MCF 10A (cell line): ENCODE data around the gene WBP1L. TPM values are rescaled to one million over a fixed set of nuclear protein-coding genes. Genes with fewer than 3 reads are reported as not detected.

Experiments used
- BruUV-seq: library from RNA; stranded (reverse); fragments of 400-500 nt; replicated peaks from 2 replicates; lab custom pipeline; 2021; lab: Mats Ljungman, UMichigan
- CTCF ChIA-PET: fragments of 300-600 bp; sonication (Branson Sonifier 250); formaldehyde crosslinking; extraction: SDS; loops from one replicate; lab custom pipeline; 2021; ENCODE audit warnings: antibody characterized with exemption, inconsistent platforms; lab: Yijun Ruan, JAX
- POLR2A ChIA-PET: fragments of 300-600, 350-650 bp; sonication (Branson Sonifier 250); formaldehyde crosslinking; extraction: SDS; loops from one replicate; lab custom pipeline; 2020; ENCODE audit warnings: antibody characterized with exemption, inconsistent platforms; lab: Yijun Ruan, JAX
- DNase-seq: peaks from one replicate; pipeline ENCODE4 v3.0.0-alpha.2; 2018; ENCODE audit not compliant: unreplicated experiment
- H3K27ac Mint-ChIP-seq: one replicate; pipeline ENCODE4 v1.8.0; 2022; ENCODE audit warnings: mild to moderate bottlenecking, low read depth, mixed read lengths; ENCODE audit not compliant: unreplicated experiment
- H3K27me3 Mint-ChIP-seq: one replicate; pipeline ENCODE4 v1.8.0; 2022; ENCODE audit warnings: mixed read lengths; ENCODE audit not compliant: insufficient read depth, unreplicated experiment
- H3K36me3 Mint-ChIP-seq: one replicate; pipeline ENCODE4 v1.8.0; 2022; ENCODE audit warnings: mild to moderate bottlenecking, moderate library complexity, mixed read lengths; ENCODE audit not compliant: insufficient read depth, unreplicated experiment
- H3K4me1 Mint-ChIP-seq: one replicate; pipeline ENCODE4 v1.8.0; 2022; ENCODE audit warnings: mixed read lengths; ENCODE audit not compliant: insufficient read depth, unreplicated experiment
- H3K4me3 Mint-ChIP-seq: one replicate; pipeline ENCODE4 v1.8.0; 2022; ENCODE audit warnings: mild to moderate bottlenecking, moderate library complexity, mixed read lengths; ENCODE audit not compliant: unreplicated experiment
- H3K9me3 Mint-ChIP-seq: one replicate; pipeline ENCODE4 v1.8.0; 2022; ENCODE audit warnings: mixed read lengths; ENCODE audit not compliant: unreplicated experiment
- intact Hi-C: fragments of 100-400 bp; cut with micrococcal nuclease; formaldehyde crosslinking; loops from 2 replicates; pipeline ENCODE4 v1.14.1; 2022
- total RNA-seq: library from RNA; stranded (reverse); gene quantifications from 2 replicates; pipeline ENCODE4 v1.2.3, GENCODE V29; 2022
- TF ChIP-seq, protein P1 (sequence below): fragments of 200-600 bp; IDR thresholded peaks from one replicate; pipeline ENCODE4 v1.8.0; 2022; ENCODE audit warnings: antibody characterized with exemption, mild to moderate bottlenecking; ENCODE audit not compliant: unreplicated experiment

WBP1L gene
- total RNA-seq, 1 experiment from 2014 or later: 19.8 TPM

DNA sequence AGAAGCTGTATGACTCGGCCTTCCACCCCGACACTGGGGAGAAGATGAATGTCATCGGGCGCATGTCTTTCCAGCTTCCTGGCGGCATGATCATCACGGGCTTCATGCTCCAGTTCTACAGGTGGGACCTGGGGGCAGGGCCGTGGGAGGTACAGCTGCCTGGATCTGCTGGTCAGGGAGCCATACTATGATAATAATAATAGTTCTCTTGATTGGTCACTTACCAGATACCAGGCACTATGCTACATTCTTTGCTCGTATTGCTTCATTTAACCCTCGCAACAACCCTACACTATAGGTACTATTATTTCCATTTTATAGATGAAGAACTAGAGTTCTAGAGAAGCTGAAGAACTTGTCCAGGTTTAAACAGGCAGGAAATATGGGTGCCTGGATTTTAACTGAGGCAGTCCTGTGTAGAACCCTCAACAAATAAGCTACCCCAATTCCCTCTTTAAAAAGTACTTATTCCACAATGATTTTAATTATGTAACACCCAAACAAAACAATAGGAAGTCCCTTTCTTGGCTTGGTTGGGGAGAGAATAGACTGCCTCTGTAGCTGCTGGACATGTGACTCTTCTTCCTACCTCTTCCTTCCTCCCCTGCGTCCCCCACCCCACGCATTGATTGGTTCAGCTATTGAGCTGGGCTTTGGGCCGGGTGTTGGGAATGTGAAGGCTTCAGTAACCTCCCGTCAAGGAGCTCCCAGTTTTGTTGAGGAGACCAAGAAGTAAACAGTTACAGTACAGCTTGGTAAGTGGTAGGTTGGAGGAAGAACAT lies 16.5 kb upstream of the WBP1L start:
- TF ChIP-seq, protein P1, sequence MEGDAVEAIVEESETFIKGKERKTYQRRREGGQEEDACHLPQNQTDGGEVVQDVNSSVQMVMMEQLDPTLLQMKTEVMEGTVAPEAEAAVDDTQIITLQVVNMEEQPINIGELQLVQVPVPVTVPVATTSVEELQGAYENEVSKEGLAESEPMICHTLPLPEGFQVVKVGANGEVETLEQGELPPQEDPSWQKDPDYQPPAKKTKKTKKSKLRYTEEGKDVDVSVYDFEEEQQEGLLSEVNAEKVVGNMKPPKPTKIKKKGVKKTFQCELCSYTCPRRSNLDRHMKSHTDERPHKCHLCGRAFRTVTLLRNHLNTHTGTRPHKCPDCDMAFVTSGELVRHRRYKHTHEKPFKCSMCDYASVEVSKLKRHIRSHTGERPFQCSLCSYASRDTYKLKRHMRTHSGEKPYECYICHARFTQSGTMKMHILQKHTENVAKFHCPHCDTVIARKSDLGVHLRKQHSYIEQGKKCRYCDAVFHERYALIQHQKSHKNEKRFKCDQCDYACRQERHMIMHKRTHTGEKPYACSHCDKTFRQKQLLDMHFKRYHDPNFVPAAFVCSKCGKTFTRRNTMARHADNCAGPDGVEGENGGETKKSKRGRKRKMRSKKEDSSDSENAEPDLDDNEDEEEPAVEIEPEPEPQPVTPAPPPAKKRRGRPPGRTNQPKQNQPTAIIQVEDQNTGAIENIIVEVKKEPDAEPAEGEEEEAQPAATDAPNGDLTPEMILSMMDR: no peak
- DNase-seq: no peak
- Mint-ChIP-seq H3K4me1 (peaks cover 7% of the 10 kb centered on the region), H3K9me3 (no peaks in the 10 kb centered on the region), H3K4me3 (no peak overlapping the region), H3K27ac (peak overlapping the region; percentile 43), H3K27me3 (no peaks in the 10 kb centered on the region), H3K36me3 (peaks cover 10% of the 10 kb centered on the region)
- ChIA-PET CTCF (interaction anchor here (0.6 to 4.5 kb wide), 9 partner anchors 7 to 175 kb away, joined by 3 to 48 read pairs (median 3); no protein-coding TSS in a partner anchor), POLR2A (interaction anchor here (1.0 to 3.2 kb wide), 3 partner anchors 12 to 50 kb away, joined by 3 to 13 read pairs (median 3); partner anchors contain the start of genes ARL3 and SFXN2)
- intact Hi-C loops: loop anchor here (5.0 kb wide), 1 partner anchor 515 kb away; no protein-coding TSS in a partner anchor
- no TSS peak for BruUV-seq

DNA sequence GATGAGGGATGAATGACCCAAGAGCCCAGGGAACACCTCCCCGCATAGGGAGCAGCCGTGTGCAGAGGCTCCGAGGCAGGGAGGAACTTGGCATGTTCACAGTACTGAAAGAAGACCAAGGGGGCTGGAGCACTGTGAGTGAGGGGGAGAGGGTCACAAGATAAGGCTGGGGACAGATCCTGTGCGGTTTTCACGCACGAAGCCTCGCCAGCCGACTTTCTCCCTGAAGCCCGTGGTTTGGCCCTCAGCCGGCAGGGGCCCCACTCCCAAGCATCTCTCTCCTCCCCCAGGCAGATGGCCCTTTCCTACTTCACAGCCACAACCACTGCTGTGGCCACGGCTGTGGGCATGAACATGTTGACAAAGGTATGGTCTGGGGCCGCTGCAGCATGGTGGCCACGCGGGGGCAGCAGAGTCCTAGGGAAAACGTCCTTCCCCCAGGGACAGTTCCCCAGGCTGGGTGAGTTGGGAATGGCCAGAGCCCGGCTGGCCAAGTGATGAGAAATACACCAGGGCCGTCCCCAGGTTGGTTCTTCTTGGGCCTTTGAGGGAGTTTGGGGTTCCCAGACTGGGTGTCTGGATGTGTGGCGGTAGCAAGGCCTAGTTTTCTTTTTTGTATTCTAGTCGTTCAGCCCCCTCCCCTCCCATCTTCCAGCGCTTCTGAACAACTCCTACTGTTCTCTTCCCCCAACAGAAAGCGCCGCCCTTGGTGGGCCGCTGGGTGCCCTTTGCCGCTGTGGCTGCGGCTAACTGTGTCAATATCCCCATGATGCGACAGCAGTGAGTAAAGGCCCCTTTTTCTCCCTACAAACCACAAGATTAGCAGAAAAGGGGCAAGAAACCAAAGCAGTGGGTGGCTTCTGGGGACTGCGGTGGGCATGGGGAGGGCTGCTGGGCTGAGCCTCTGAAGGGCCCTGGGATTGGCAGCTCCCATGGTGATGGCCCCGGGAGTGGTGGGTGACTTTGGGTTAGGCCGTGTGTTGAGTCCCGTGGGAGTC lies 14.4 kb upstream of the WBP1L start:
- Mint-ChIP-seq H3K4me3 (no peak overlapping the region), H3K27ac (no peak overlapping the region), H3K4me1 (peaks cover 6% of the 10 kb centered on the region), H3K9me3 (no peaks in the 10 kb centered on the region), H3K27me3 (no peaks in the 10 kb centered on the region), H3K36me3 (peaks cover 19% of the 10 kb centered on the region)
- ChIA-PET CTCF (interaction anchor here (0.7 to 4.5 kb wide), 6 partner anchors 9 to 173 kb away, joined by 3 to 48 read pairs (median 4); no protein-coding TSS in a partner anchor), POLR2A (interaction anchor here (0.6 to 1.0 kb wide), 2 partner anchors 9 to 172 kb away, joined by 3 to 5 read pairs; no protein-coding TSS in a partner anchor)
- intact Hi-C loops: loop anchor here (1.0 to 5.0 kb wide), 4 partner anchors 106 to 513 kb away; no protein-coding TSS in a partner anchor
- TF ChIP-seq, protein P1: peak; percentile 81
- BruUV-seq: no TSS peak
- DNase-seq: peak; percentile 75

DNA sequence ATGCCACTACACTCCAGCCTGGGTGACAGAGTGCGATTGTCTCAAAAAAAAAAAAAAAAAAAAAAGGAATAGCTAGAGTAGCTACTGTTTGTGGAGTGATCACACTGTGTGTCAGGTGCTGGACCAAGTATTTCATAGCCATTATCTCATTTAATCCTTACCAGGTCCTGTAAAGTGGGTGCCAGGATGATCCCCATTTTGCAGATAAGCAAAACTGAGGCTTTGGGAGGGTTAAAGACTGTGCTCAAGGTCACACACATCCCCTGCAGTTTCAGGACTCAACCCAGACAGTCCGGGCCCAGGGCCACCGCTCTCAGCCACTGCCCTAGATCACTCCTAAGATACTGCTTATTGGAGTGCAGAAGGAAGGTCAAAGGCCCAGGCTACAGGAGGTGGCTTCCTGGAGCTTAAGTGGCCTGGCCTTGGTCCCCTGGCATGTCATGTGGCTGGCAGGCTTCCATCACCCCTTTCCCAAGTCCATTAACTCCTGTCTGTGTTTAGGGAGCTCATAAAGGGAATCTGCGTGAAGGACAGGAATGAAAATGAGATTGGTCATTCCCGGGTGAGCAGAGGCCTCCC lies 12.4 kb upstream of the WBP1L start:
- no peak overlapping the region for H3K27ac Mint-ChIP-seq
- H3K36me3 Mint-ChIP-seq: peaks cover 30% of the 10 kb centered on the region
- H3K9me3 Mint-ChIP-seq: no peaks in the 10 kb centered on the region
- no peak for DNase-seq
- POLR2A ChIA-PET: interaction anchor here (4.0 kb wide), 1 partner anchor 12 kb away, joined by 25 read pairs; the partner anchor contains the start of gene WBP1L
- BruUV-seq: no TSS peak
- TF ChIP-seq, protein P1: no peak
- H3K4me1 Mint-ChIP-seq: peaks cover 6% of the 10 kb centered on the region
- H3K27me3 Mint-ChIP-seq: no peaks in the 10 kb centered on the region
- intact Hi-C loops: no loop called here
- no peak overlapping the region for H3K4me3 Mint-ChIP-seq
- CTCF ChIA-PET: interaction anchor here (0.6 to 2.3 kb wide), 7 partner anchors 10 to 339 kb away, joined by 3 to 20 read pairs (median 3); no protein-coding TSS in a partner anchor
